ENCODE measurements around the gene USP40.

The USP40 gene

DNA sequence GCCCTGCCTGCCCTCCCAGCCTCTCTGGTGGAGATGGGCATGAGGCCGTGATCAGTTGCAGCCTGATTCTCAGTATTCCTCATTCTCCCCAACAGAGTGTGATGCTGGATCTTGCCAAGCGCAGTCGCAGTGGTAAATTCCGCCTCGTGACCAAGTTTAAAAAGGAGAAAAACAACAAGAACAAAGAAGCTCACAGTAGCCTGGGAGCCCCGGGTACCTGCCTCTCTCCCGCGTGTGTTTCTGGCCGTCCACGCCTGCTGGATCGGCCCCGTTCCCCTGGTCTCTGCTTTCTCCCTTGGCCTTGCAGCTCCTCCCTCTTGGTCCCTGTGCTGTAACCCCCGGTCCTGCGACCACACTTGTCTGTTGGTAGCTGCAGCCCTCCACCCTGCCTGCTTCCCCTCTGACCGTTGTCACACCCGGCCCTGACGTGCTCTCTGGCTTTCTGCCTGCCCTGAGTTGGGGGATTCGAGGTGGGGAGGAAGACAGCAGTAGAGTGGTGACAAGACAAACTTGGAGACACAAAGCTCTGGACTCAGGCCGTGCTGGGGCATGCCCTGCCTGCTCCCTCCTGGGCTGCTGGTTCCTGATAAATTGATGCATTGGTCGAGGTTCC is 99.5 kb downstream of the USP40 start:
- Histone ChIP-seq H3K79me2 (ENCODE audit: insufficient read depth, low read length) (no peaks in the 10 kb centered on the region), H3K27ac (ENCODE audit: low read depth, low read length) (no peak overlapping the region), H3K4me3 (ENCODE audit: insufficient read depth, low read length, poor library complexity, severe bottlenecking) (no peak overlapping the region), H3K9ac (ENCODE audit: low read length) (no peak overlapping the region), H2AFZ (ENCODE audit: low read depth, low read length, severe bottlenecking) (no peak overlapping the region), H3K9me3 (ENCODE audit: insufficient read depth, low read length) (no peaks in the 10 kb centered on the region), H3K9me2 (replicated peaks; ENCODE audit: insufficient read depth, low read length) (no peaks in the 10 kb centered on the region), H4K20me1 (ENCODE audit: low read depth, low read length) (no peaks in the 10 kb centered on the region), H3K27me3 (ENCODE audit: low read length) (no peaks in the 10 kb centered on the region), H3F3A (ENCODE audit: insufficient read depth) (no peaks in the 10 kb centered on the region; the same call in 1 of the 2 replicates), H3K4me2 (ENCODE audit: low read depth, low read length, poor library complexity, severe bottlenecking) (no peak overlapping the region), H3K36me3 (ENCODE audit: low read length) (no peaks in the 10 kb centered on the region)
- TF ChIP-seq, protein P1, sequence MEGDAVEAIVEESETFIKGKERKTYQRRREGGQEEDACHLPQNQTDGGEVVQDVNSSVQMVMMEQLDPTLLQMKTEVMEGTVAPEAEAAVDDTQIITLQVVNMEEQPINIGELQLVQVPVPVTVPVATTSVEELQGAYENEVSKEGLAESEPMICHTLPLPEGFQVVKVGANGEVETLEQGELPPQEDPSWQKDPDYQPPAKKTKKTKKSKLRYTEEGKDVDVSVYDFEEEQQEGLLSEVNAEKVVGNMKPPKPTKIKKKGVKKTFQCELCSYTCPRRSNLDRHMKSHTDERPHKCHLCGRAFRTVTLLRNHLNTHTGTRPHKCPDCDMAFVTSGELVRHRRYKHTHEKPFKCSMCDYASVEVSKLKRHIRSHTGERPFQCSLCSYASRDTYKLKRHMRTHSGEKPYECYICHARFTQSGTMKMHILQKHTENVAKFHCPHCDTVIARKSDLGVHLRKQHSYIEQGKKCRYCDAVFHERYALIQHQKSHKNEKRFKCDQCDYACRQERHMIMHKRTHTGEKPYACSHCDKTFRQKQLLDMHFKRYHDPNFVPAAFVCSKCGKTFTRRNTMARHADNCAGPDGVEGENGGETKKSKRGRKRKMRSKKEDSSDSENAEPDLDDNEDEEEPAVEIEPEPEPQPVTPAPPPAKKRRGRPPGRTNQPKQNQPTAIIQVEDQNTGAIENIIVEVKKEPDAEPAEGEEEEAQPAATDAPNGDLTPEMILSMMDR (IDR thresholded peaks at IDR 0.05; ENCODE audit: insufficient read depth, low read length, poor library complexity, severe bottlenecking), result no peak
- TF ChIP-seq EZH2phosphoT487 (conservative IDR thresholded peaks at IDR 0.05; ENCODE audit: low read length), result no peak

DNA sequence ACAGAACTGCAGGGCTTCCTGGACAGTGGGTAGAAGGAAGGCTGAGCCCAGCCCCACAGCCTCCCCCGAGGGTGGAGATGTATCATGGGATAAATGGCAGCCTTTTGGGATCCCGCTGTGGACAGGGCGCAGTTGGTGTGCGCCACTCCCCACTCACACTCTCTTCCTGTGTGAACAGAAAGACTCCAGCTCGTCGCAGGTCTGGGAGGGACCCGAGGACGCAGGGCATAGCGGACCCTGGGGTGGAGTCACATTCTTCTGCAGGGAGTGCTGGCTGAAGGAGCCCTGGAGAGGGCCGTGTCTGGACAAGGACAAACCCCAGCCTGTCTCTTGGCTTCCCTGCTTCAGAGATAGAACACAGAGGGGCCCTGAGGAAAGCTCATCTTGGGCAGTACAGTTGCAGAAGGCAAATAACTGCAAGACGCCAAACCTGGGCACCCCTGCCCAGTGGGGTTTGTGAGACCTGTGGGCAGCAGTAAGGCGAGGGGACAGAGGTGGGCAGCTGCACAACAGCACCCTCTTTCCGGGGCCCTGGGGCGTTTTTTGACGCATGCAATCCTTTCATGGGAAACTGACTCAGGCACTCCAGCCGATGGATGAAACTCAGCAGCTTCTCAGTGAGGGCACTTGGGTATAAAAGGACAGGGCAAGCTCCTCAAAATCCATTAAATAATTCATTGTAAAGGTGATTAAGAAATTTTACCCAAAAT is 101.9 kb downstream of the USP40 start:
- Histone ChIP-seq H3K9me2 (replicated peaks; ENCODE audit: insufficient read depth, low read length) (no peaks in the 10 kb centered on the region), H3K27me3 (ENCODE audit: low read length) (no peaks in the 10 kb centered on the region), H2AFZ (ENCODE audit: low read depth, low read length, severe bottlenecking) (no peak overlapping the region), H3K4me2 (ENCODE audit: low read depth, low read length, poor library complexity, severe bottlenecking) (no peak overlapping the region), H3K79me2 (ENCODE audit: insufficient read depth, low read length) (no peaks in the 10 kb centered on the region), H3K4me3 (ENCODE audit: insufficient read depth, low read length, poor library complexity, severe bottlenecking) (no peak overlapping the region), H3F3A (ENCODE audit: insufficient read depth) (no peaks in the 10 kb centered on the region; the same call in 1 of the 2 replicates), H4K20me1 (ENCODE audit: low read depth, low read length) (no peaks in the 10 kb centered on the region), H3K36me3 (ENCODE audit: low read length) (no peaks in the 10 kb centered on the region), H3K27ac (ENCODE audit: low read depth, low read length) (no peak overlapping the region), H3K9ac (ENCODE audit: low read length) (no peak overlapping the region), H3K9me3 (ENCODE audit: insufficient read depth, low read length) (no peaks in the 10 kb centered on the region)
- TF ChIP-seq, protein P1 (IDR thresholded peaks at IDR 0.05; ENCODE audit: insufficient read depth, low read length, poor library complexity, severe bottlenecking), result no peak
- no peak for TF ChIP-seq EZH2phosphoT487 (conservative IDR thresholded peaks at IDR 0.05; ENCODE audit: low read length)

DNA sequence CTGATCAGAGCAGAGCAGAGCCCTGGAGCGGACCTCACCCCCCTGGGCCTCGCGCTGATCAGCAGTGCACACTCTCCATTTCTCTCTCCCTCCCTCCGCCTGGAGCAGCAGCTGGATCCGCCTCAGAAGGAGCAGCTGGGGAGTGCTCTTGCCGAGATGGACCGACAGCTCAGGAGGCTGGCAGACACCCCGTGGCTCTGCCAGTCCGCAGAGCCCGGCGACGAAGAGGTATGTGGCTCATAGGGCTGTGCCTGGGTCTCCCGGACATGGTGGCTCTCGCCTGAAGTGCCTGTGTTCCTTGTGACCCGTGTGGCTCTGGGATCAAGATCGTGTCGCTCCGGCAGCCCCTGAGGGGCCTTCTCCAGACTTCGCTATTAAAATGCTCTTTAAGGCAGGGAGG is 102.5 kb downstream of the USP40 start:
- Histone ChIP-seq H3K9ac (ENCODE audit: low read length) (no peak overlapping the region), H2AFZ (ENCODE audit: low read depth, low read length, severe bottlenecking) (no peak overlapping the region), H3F3A (ENCODE audit: insufficient read depth) (no peaks in the 10 kb centered on the region; the same call in 1 of the 2 replicates), H3K4me2 (ENCODE audit: low read depth, low read length, poor library complexity, severe bottlenecking) (no peak overlapping the region), H3K9me3 (ENCODE audit: insufficient read depth, low read length) (no peaks in the 10 kb centered on the region), H3K27me3 (ENCODE audit: low read length) (no peaks in the 10 kb centered on the region), H4K20me1 (ENCODE audit: low read depth, low read length) (no peaks in the 10 kb centered on the region), H3K79me2 (ENCODE audit: insufficient read depth, low read length) (no peaks in the 10 kb centered on the region), H3K27ac (ENCODE audit: low read depth, low read length) (no peak overlapping the region), H3K36me3 (ENCODE audit: low read length) (no peaks in the 10 kb centered on the region), H3K9me2 (replicated peaks; ENCODE audit: insufficient read depth, low read length) (no peaks in the 10 kb centered on the region), H3K4me3 (ENCODE audit: insufficient read depth, low read length, poor library complexity, severe bottlenecking) (no peak overlapping the region)
- TF ChIP-seq, protein P1 (IDR thresholded peaks at IDR 0.05; ENCODE audit: insufficient read depth, low read length, poor library complexity, severe bottlenecking), result no peak
- TF ChIP-seq EZH2phosphoT487 (conservative IDR thresholded peaks at IDR 0.05; ENCODE audit: low read length), result no peak
